HepG2 (cell line): ENCODE data around the gene TUBAL3.

Source experiments
- ATF4 ChIP-seq, 2 experiments: fragments of 450-650 bp in 1 of 2; sonication (generic) in 1 of 2; formaldehyde crosslinking; IDR thresholded peaks; 2 replicates each; pipeline versions ENCODE4 v1.5.0 to v1.8.0; 2020 to 2022; ENCODE audit warnings: mild to moderate bottlenecking in 1 of 2, missing genetic modification reagents in 1 of 2
- KMT2B ChIP-seq: IDR thresholded peaks from 2 replicates; pipeline ENCODE4 v1.6.1; 2016; ENCODE audit warnings: missing genetic modification reagents, missing compliant biosample characterization
- MBD4 ChIP-seq: IDR thresholded peaks from 2 replicates; pipeline ENCODE4 v1.6.1; 2012; ENCODE audit warnings: low read length, inconsistent platforms, borderline replicate concordance
- POLR2A ChIP-seq, 2 experiments: IDR thresholded peaks; 2 replicates each; pipeline ENCODE4 v1.6.1; 2011; ENCODE audit warnings: low read depth in 2 of 2, low read length in 2 of 2, mild to moderate bottlenecking in 1 of 2, moderate library complexity in 1 of 2; ENCODE audit not compliant: insufficient read depth in 1 of 2
- RELA ChIP-seq: sonication (generic); formaldehyde crosslinking; IDR thresholded peaks from 2 replicates; pipeline ENCODE4 v1.4.0; 2020; ENCODE audit warnings: missing genetic modification reagents
- TAF1 ChIP-seq: sonication (generic); formaldehyde crosslinking; IDR thresholded peaks from 2 replicates; pipeline ENCODE4 v1.4.0; 2020; ENCODE audit warnings: missing genetic modification reagents
- THAP7 ChIP-seq: sonication (generic); formaldehyde crosslinking; IDR thresholded peaks from 2 replicates; pipeline ENCODE4 v1.8.1; 2023; ENCODE audit warnings: mild to moderate bottlenecking, missing genetic modification reagents
- ZNF121 ChIP-seq: sonication (generic); formaldehyde crosslinking; IDR thresholded peaks from 2 replicates; pipeline ENCODE4 v1.5.0; 2020; ENCODE audit warnings: mild to moderate bottlenecking, missing genetic modification reagents
- ZNF577 ChIP-seq: sonication (generic); formaldehyde crosslinking; IDR thresholded peaks from 2 replicates; pipeline ENCODE4 v1.4.0; 2020; ENCODE audit warnings: mild to moderate bottlenecking, low read depth, missing genetic modification reagents, borderline replicate concordance
- TF ChIP-seq, protein P1 (sequence below): sonication (generic); formaldehyde crosslinking; IDR thresholded peaks from 2 replicates; pipeline ENCODE4 v1.5.0; 2020; ENCODE audit warnings: mild to moderate bottlenecking, missing genetic modification reagents, moderate library complexity

- TF ChIP-seq KMT2B (CRISPR knock-in tag): no peak
- TF ChIP-seq TAF1 (CRISPR knock-in tag): no peak
- TF ChIP-seq, protein P1, sequence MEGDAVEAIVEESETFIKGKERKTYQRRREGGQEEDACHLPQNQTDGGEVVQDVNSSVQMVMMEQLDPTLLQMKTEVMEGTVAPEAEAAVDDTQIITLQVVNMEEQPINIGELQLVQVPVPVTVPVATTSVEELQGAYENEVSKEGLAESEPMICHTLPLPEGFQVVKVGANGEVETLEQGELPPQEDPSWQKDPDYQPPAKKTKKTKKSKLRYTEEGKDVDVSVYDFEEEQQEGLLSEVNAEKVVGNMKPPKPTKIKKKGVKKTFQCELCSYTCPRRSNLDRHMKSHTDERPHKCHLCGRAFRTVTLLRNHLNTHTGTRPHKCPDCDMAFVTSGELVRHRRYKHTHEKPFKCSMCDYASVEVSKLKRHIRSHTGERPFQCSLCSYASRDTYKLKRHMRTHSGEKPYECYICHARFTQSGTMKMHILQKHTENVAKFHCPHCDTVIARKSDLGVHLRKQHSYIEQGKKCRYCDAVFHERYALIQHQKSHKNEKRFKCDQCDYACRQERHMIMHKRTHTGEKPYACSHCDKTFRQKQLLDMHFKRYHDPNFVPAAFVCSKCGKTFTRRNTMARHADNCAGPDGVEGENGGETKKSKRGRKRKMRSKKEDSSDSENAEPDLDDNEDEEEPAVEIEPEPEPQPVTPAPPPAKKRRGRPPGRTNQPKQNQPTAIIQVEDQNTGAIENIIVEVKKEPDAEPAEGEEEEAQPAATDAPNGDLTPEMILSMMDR: no peak
- no peak for TF ChIP-seq RELA (CRISPR knock-in tag)
- no peak for TF ChIP-seq ZNF577 (CRISPR knock-in tag)
- TF ChIP-seq THAP7 (CRISPR knock-in tag): no peak
- TF ChIP-seq MBD4: no peak
- TF ChIP-seq POLR2A (IDR thresholded peaks at IDR 0.05; ENCODE audit: insufficient read depth in 1 of 2, low read depth in 2 of 2, low read length in 2 of 2): no peak
- TF ChIP-seq ATF4 (CRISPR knock-in tag; IDR thresholded peaks at IDR 0.05): no peak
- no peak for TF ChIP-seq ZNF121 (CRISPR knock-in tag)
Measured at GRCh38 chr10:5390607-5391205, 13.9 kb downstream of the TUBAL3 start.
